Calu3 (cell line): ENCODE data around the gene ADGRD1. TPM values are rescaled to one million over a fixed set of nuclear protein-coding genes. Genes with fewer than 3 reads are reported as not detected.

Experiments
- BruUV-seq: library from RNA; stranded (reverse); fragments of 400-500 nt; replicated peaks from 2 replicates; lab custom pipeline; 2021; lab: Mats Ljungman, UMichigan
- CTCF ChIA-PET: fragments of 300-600 bp; sonication (Branson Sonifier 250); formaldehyde crosslinking; loops from one replicate; lab custom pipeline; 2022; ENCODE audit warnings: antibody characterized with exemption; lab: Charles Lee
- DNase-seq: peaks from one replicate; pipeline ENCODE4 v3.0.0; 2022
- H3K27ac Mint-ChIP-seq: one replicate; pipeline ENCODE4 v1.8.0; 2022; ENCODE audit warnings: mixed read lengths; ENCODE audit not compliant: unreplicated experiment
- H3K27me3 Mint-ChIP-seq: one replicate; pipeline ENCODE4 v1.8.0; 2022; ENCODE audit warnings: mixed read lengths; ENCODE audit not compliant: unreplicated experiment
- H3K36me3 Mint-ChIP-seq: one replicate; pipeline ENCODE4 v1.8.0; 2022; ENCODE audit warnings: mild to moderate bottlenecking, moderate library complexity, mixed read lengths; ENCODE audit not compliant: insufficient read depth, unreplicated experiment
- H3K4me1 Mint-ChIP-seq: one replicate; pipeline ENCODE4 v1.8.0; 2022; ENCODE audit warnings: mild to moderate bottlenecking, low read depth, mixed read lengths; ENCODE audit not compliant: unreplicated experiment
- H3K4me3 Mint-ChIP-seq: one replicate; pipeline ENCODE4 v1.8.0; 2022; ENCODE audit warnings: mild to moderate bottlenecking, low read depth, moderate library complexity, mixed read lengths; ENCODE audit not compliant: unreplicated experiment
- H3K9me3 Mint-ChIP-seq: one replicate; pipeline ENCODE4 v1.8.0; 2022; ENCODE audit warnings: low read depth, mixed read lengths; ENCODE audit not compliant: unreplicated experiment
- CTCF ChIP-seq: fragments of 200-600 bp; IDR thresholded peaks from one replicate; pipeline ENCODE4 v1.8.0; 2022; ENCODE audit warnings: antibody characterized with exemption; ENCODE audit not compliant: unreplicated experiment
- intact Hi-C: fragments of 100-400 bp; cut with micrococcal nuclease; formaldehyde crosslinking; loops from one replicate; pipeline ENCODE4 v1.10.0; 2022; ENCODE audit not compliant: unreplicated experiment
- total RNA-seq: library from RNA; stranded (reverse); gene quantifications from 2 replicates; pipeline ENCODE4 v1.2.3, GENCODE V29; 2022

ADGRD1 gene
- total RNA-seq, 1 experiment from 2014 or later: not detected

GRCh38 chr12:130948136-130948535 is 5.6 kb upstream of the ADGRD1 start:
- H3K27me3 Mint-ChIP-seq: peaks cover 43% of the 10 kb centered on the region
- no peak for DNase-seq
- H3K4me1 Mint-ChIP-seq: no peaks in the 10 kb centered on the region
- intact Hi-C loops: no loop called here
- BruUV-seq: no TSS peak
- H3K4me3 Mint-ChIP-seq: no peak overlapping the region
- CTCF ChIA-PET: interaction anchor here (0.7 kb wide), 1 partner anchor 128 kb away, joined by 7 read pairs; no protein-coding TSS in a partner anchor
- no peaks in the 10 kb centered on the region for H3K36me3 Mint-ChIP-seq
- no peak for TF ChIP-seq CTCF
- H3K9me3 Mint-ChIP-seq: peaks cover 10% of the 10 kb centered on the region
- no peak overlapping the region for H3K27ac Mint-ChIP-seq

GRCh38 chr12:130948751-130949150 is 5.0 kb upstream of the ADGRD1 start:
- peaks cover 49% of the 10 kb centered on the region for H3K27me3 Mint-ChIP-seq
- DNase-seq: no peak
- no peaks in the 10 kb centered on the region for H3K36me3 Mint-ChIP-seq
- H3K27ac Mint-ChIP-seq: no peak overlapping the region
- intact Hi-C loops: no loop called here
- H3K9me3 Mint-ChIP-seq: peaks cover 10% of the 10 kb centered on the region
- CTCF ChIA-PET: no interaction called here
- H3K4me3 Mint-ChIP-seq: no peak overlapping the region
- BruUV-seq: no TSS peak
- no peaks in the 10 kb centered on the region for H3K4me1 Mint-ChIP-seq
- TF ChIP-seq CTCF: no peak

GRCh38 chr12:130949806-130950205 is 3.9 kb upstream of the ADGRD1 start:
- peaks cover 5% of the 10 kb centered on the region for H3K9me3 Mint-ChIP-seq
- no peaks in the 10 kb centered on the region for H3K36me3 Mint-ChIP-seq
- CTCF ChIA-PET: no interaction called here
- intact Hi-C loops: no loop called here
- DNase-seq: no peak
- no peak overlapping the region for H3K27ac Mint-ChIP-seq
- no TSS peak for BruUV-seq
- no peak overlapping the region for H3K4me3 Mint-ChIP-seq
- no peak for TF ChIP-seq CTCF
- peaks cover 60% of the 10 kb centered on the region for H3K27me3 Mint-ChIP-seq
- H3K4me1 Mint-ChIP-seq: no peaks in the 10 kb centered on the region

GRCh38 chr12:130951636-130952035 is 2.1 kb upstream of the ADGRD1 start:
- Mint-ChIP-seq H3K4me1 (no peaks in the 10 kb centered on the region), H3K27me3 (peaks cover 43% of the 10 kb centered on the region), H3K4me3 (no peak overlapping the region), H3K27ac (no peak overlapping the region), H3K9me3 (peaks cover 2% of the 10 kb centered on the region), H3K36me3 (no peaks in the 10 kb centered on the region)
- no TSS peak for BruUV-seq
- intact Hi-C loops: no loop called here
- DNase-seq: no peak
- no peak for TF ChIP-seq CTCF
- CTCF ChIA-PET: no interaction called here
